ENCODE data around the gene SLC25A12. TPM values are rescaled to one million over a fixed set of nuclear protein-coding genes. Genes with fewer than 3 reads are reported as not detected.

The SLC25A12 gene
- total RNA-seq, 4 donors from 2014 or later, result 12.0 to 31.1 (median 22.1) TPM

DNA sequence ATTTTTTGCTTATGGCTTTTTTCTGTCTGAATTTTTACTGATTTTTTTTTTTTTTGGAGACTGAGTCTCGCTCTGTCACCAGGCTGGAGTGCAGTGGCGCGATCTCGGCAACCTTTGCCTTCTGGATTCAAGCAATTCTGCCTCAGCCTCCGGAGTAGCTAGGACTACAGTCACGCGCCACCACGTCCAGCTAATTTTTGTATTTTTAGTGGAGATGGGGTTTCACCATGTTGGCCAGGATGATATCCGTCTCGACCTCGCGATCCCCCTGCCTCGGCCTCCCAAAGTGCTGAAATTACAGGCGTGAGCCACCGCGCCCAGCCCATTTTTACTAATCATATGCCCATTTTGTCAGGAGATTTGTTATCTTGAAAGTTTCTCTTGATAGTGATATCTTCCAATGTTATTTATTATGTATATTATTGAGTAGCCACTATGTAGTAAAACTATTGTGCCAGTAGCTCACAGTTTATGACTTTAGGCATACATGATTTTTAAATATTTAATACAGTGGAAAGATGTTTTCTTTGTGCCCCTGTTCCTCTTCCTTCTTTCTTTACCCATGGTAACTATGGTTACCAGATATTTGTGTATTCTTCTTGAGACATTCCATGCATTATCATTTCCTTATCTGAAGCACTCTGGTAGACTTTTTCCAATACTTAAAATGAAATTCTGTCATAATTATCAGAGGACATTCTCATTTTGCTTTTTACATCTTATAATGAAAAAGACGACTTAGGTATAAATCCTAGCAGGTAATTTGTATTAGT lies 30.3 kb upstream of the SLC25A12 start:
- no peak for DNase-seq
- Histone ChIP-seq H3K9me3 (no peaks in the 10 kb centered on the region), H3K4me3 (no peak overlapping the region), H3K36me3 (peaks cover 0 to 39% (median 0%) of the 10 kb centered on the region in 3 donors), H3K27ac (no peak overlapping the region), H3K27me3 (no peaks in the 10 kb centered on the region), H3K4me1 (peaks cover 8 to 36% (median 20%) of the 10 kb centered on the region in 3 donors)
- no peak for TF ChIP-seq POLR2A (IDR thresholded peaks at IDR 0.05)
- TF ChIP-seq, protein P1, sequence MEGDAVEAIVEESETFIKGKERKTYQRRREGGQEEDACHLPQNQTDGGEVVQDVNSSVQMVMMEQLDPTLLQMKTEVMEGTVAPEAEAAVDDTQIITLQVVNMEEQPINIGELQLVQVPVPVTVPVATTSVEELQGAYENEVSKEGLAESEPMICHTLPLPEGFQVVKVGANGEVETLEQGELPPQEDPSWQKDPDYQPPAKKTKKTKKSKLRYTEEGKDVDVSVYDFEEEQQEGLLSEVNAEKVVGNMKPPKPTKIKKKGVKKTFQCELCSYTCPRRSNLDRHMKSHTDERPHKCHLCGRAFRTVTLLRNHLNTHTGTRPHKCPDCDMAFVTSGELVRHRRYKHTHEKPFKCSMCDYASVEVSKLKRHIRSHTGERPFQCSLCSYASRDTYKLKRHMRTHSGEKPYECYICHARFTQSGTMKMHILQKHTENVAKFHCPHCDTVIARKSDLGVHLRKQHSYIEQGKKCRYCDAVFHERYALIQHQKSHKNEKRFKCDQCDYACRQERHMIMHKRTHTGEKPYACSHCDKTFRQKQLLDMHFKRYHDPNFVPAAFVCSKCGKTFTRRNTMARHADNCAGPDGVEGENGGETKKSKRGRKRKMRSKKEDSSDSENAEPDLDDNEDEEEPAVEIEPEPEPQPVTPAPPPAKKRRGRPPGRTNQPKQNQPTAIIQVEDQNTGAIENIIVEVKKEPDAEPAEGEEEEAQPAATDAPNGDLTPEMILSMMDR (IDR thresholded peaks at IDR 0.05), result no peak
- intact Hi-C loops (cut with DNase I), result no loop called here
- 92% methylated on average over 17 of the region's 17 CpGs for WGBS, 2 donors

DNA sequence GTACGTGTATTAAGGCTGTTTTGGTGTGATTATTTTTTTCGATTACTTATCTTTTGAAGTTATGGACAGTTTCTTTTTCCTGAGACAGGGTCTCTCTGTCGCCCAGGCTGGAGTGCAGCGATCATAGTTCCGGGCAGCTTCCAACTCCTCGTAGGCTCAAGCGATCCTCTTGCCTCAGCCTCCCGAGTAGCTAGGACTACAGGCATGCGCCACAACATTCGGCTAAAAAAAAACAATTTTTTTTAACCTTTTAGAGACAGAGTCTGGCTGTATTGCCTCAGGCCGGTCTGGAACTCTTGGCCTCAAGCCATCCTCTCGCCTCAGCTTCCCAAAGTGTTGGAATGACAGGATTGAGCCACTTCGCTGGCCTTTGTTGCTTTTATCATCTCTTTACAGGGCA lies 29.2 kb upstream of the SLC25A12 start:
- no peak for DNase-seq
- Histone ChIP-seq H3K27me3 (no peaks in the 10 kb centered on the region), H3K4me3 (peak overlapping the region; percentile 81 to 99 (median 94)), H3K4me1 (peaks cover 8 to 36% (median 20%) of the 10 kb centered on the region in 3 donors), H3K9me3 (no peaks in the 10 kb centered on the region), H3K36me3 (peaks cover 0 to 30% (median 0%) of the 10 kb centered on the region in 3 donors), H3K27ac (peak overlapping the region; percentile 95 to 99 (median 98))
- TF ChIP-seq, protein P1 (IDR thresholded peaks at IDR 0.05), result no peak
- no peak for TF ChIP-seq POLR2A (IDR thresholded peaks at IDR 0.05)
- intact Hi-C loops (cut with DNase I), result no loop called here
- WGBS, 2 donors, result 17 to 27% methylated on average over 13 of the region's 13 CpGs

DNA sequence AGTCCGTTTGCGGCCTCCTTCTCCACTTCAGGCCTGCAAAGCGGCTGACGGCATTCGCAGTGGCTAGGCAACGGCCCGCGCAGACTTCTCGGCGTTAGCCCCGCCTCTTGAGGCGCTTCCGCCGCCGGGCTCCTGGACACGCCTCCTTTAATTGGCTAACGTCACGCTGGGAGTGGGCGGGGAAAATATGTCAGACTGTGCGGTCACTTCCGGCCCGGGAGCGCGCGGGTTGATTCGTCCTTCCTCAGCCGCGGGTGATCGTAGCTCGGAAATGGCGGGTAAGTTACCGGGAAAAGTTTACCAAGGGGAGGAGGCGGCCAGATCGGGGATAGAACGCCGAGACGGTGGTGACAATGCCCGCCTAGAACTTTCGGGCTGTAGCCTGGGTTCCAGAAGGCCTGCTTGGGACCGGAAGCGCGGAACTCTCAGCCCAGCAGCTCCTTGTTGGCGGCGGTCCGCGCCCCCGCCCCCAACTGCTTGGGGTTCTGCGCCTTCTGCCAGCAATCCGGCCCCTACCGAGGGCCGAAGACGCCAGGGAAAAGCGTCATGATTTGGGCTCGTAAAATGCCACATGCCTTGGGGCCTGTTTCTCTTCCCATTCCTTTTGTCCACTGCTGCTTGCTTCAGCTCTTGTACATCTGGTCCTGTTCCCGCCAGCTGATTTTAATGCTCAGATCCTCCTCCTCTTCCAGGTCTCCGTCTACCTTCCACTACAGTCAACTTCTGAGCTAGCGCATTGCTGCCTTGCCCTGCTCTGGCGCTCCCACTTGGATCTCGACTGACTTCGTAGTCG lies 28.4 kb upstream of the SLC25A12 start, which contains the start of gene HAT1:
Gene HAT1, plus strand, starts transcription at position 232 of the 793 bp plus-strand sequence. Its CDS starts 40 bp downstream, at position 272.
- H3K9me3 ChIP-seq, result no peaks in the 10 kb centered on the region
- intact Hi-C loops (cut with DNase I), result no loop called here
- H3K4me3 ChIP-seq, result peak within 1 kb of the TSS; percentile 81 to 99 (median 94)
- no peaks in the 10 kb centered on the region for H3K27me3 ChIP-seq
- TF ChIP-seq, protein P1 (IDR thresholded peaks at IDR 0.05), result no peak
- TF ChIP-seq POLR2A (IDR thresholded peaks at IDR 0.05), result peak in 1 of 4 donors; percentile 58
- peak; percentile 86 for DNase-seq
- H3K36me3 ChIP-seq, result peaks cover 0 to 22% (median 0%) of the 10 kb centered on the region in 3 donors
- H3K4me1 ChIP-seq, result peaks cover 8 to 36% (median 20%) of the 10 kb centered on the region in 3 donors
- H3K27ac ChIP-seq, result peak within 1 kb of the TSS; percentile 95 to 99 (median 98)
- WGBS, 2 donors, result 0% methylated on average over 33 to 46 of the region's 61 CpGs

DNA sequence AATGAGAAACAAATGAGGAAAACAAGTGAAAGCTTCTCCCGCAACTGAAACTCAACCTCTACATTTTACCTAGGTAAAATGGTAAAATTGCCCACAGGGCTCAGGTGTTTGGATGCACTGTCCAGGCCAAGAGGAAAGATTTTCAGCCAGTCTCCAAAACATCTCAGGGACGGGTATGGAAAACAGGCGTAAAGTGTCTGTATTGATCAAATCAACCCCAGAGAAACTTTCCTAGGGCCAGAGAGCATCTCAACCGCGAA lies 27.9 kb upstream of the SLC25A12 start:
- TF ChIP-seq POLR2A (IDR thresholded peaks at IDR 0.05), result no peak
- TF ChIP-seq, protein P1 (IDR thresholded peaks at IDR 0.05), result no peak
- Histone ChIP-seq H3K9me3 (no peaks in the 10 kb centered on the region), H3K4me1 (peaks cover 8 to 36% (median 20%) of the 10 kb centered on the region in 3 donors), H3K27me3 (no peaks in the 10 kb centered on the region), H3K4me3 (peak overlapping the region; percentile 81 to 99 (median 94)), H3K36me3 (peaks cover 0 to 17% (median 0%) of the 10 kb centered on the region in 3 donors), H3K27ac (peak overlapping the region; percentile 95 to 99 (median 98))
- WGBS, 2 donors, result 1 to 6% methylated on average over 5 of the region's 5 CpGs
- no peak for DNase-seq
- intact Hi-C loops (cut with DNase I), result no loop called here

DNA sequence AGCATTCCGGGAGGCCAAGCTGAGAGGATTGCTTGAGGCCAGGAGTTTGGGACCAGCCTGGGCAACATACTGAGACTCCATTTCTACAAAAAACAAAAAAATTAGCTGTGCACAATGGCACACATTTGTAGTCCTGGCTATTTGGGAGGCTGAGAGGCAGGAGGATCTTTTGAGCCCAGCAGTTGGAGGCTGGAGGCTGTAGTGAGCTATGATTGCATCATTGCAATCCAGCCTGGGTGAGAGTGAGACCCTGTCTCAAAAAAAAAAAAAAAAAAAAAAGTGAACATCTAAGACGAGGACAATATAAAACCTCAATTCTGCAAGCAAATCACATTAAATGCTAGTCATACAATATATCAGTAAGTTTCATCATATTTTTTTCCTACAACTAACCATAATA lies 25.4 kb upstream of the SLC25A12 start:
- Histone ChIP-seq H3K27ac (no peak overlapping the region), H3K27me3 (no peaks in the 10 kb centered on the region), H3K4me1 (peaks cover 8 to 21% (median 19%) of the 10 kb centered on the region in 3 donors), H3K4me3 (no peak overlapping the region), H3K36me3 (no peaks in the 10 kb centered on the region), H3K9me3 (no peaks in the 10 kb centered on the region)
- TF ChIP-seq, protein P1 (IDR thresholded peaks at IDR 0.05), result no peak
- no peak for TF ChIP-seq POLR2A (IDR thresholded peaks at IDR 0.05)
- intact Hi-C loops (cut with DNase I), result no loop called here
- WGBS, 2 donors, result 77 to 78% methylated on average over 2 of the region's 2 CpGs
- no peak for DNase-seq
